Psoas muscle (tissue), 8 donors: Measurements from ENCODE around the gene APC. TPM values are rescaled to one million over a fixed set of nuclear protein-coding genes. Genes with fewer than 3 reads are reported as not detected.

Experiments used
- ATAC-seq, 4 donors: fragments of 200-7000 bp; cut with Tn5 transposase; one replicate each; pipeline ENCODE4 v1.9.1; 2020; ENCODE audit warnings: moderate library complexity in 3 of 4, mild to moderate bottlenecking in 2 of 4
- DNase-seq, 2 donors: peaks; one replicate each; pipeline ENCODE4 v3.0.0-alpha.2; 2020
- H3K27ac ChIP-seq: fragments of 200-600 bp; one replicate; pipeline ENCODE4 v1.8.0; 2022
- H3K27me3 ChIP-seq, 3 donors: fragments of 200-600 bp in 1 of 3; one replicate each; pipeline versions ENCODE4 v1.6.1 to v1.8.0; 2013 to 2022; ENCODE audit warnings: low read length in 2 of 3, mild to moderate bottlenecking in 2 of 3, moderate library complexity in 1 of 3; ENCODE audit not compliant: insufficient read depth in 3 of 3
- H3K36me3 ChIP-seq, 2 donors: fragments of 200-600 bp in 1 of 2; one replicate each; pipeline versions ENCODE4 v1.6.1 to v1.8.0; 2013 to 2022; ENCODE audit warnings: low read depth in 1 of 2, mild to moderate bottlenecking in 1 of 2, moderate library complexity in 1 of 2; ENCODE audit not compliant: insufficient read depth in 1 of 2
- H3K4me1 ChIP-seq: fragments of 200-600 bp; one replicate; pipeline ENCODE4 v1.8.0; 2022
- H3K4me3 ChIP-seq: fragments of 200-600 bp; one replicate; pipeline ENCODE4 v1.8.0; 2022; ENCODE audit warnings: mild to moderate bottlenecking
- H3K9me3 ChIP-seq: fragments of 200-600 bp; one replicate; pipeline ENCODE4 v1.8.0; 2022
- CTCF ChIP-seq: fragments of 200-600 bp; IDR thresholded peaks from one replicate; pipeline ENCODE4 v1.8.0; 2022; ENCODE audit warnings: antibody characterized with exemption
- WGBS, 3 donors: extraction: QIAGEN DNeasy Blood & Tissue Kit; methylation state at CpG; one replicate each; pipeline versions ENCODE4 v1.1.6 to v1.1.7; 2013; 5-methylcytosine and 5-hydroxymethylcytosine counted together
- intact Hi-C, 2 donors: fragments of 100-400 bp; cut with DNase I; formaldehyde crosslinking; loops; one replicate each; pipeline versions ENCODE4 v1.11.0 to v1.14.2; 2022
- polyA plus RNA-seq, 3 donors: library from polyadenylated mRNA; stranded (reverse); fragments of 200-250 nt; gene quantifications; one replicate each; pipeline ENCODE4 v1.2.3, GENCODE V29; 2013
- total RNA-seq, 4 donors: library from RNA; stranded (reverse); fragmentation: NEBNext Ultra II Directional in 2 of 4; extraction: Animal tissue kit (Norgen Biotek cat#: 25700) in 2 of 4; gene quantifications; one replicate each; pipeline versions ENCODE4 v1.2.1 to v1.2.4, GENCODE V29; 2021 to 2023
- donor health status: healthy with polysubstance abuse.
- donor health status: DM: no; HTN: no; CAD: no; lungs with moderate emphysema.
- donor health status: Bipolar disorder and iron deficiency.
- donor health status: healthy.
- donor health status: DM: yes; HTN: yes; CAD: no.
- donor health status: DM: no; HTN: no; CAD: no.
- donor health status: DM: no; HTN: no; CAD: no.
- donor health status: DM: yes; HTN: yes; CAD: no.

APC gene
- total and polyA plus RNA-seq, 7 donors, result 5.2 to 37.0 (median 27.0) TPM

GRCh38 chr5:112870966-112871365 is 133.3 kb downstream of the APC start:
- 61 to 80% (median 63%) methylated on average over 3 of the region's 3 CpGs for WGBS, 3 donors
- no peak for ATAC-seq
- Histone ChIP-seq H3K4me1 (no peaks in the 10 kb centered on the region), H3K36me3 (peaks cover 0 to 80% of the 10 kb centered on the region in 2 donors), H3K4me3 (no peak overlapping the region), H3K9me3 (no peaks in the 10 kb centered on the region), H3K27me3 (no peaks in the 10 kb centered on the region), H3K27ac (no peak overlapping the region)
- no peak for DNase-seq
- no peak for TF ChIP-seq CTCF
- intact Hi-C loops, result no loop called here

GRCh38 chr5:112876362-112876761 is 138.7 kb downstream of the APC start:
- H3K36me3 ChIP-seq, result peaks cover 6 to 79% of the 10 kb centered on the region in 2 donors
- ATAC-seq (no peak), DNase-seq (no peak)
- H3K4me1 ChIP-seq, result peaks cover 4% of the 10 kb centered on the region
- no peak overlapping the region for H3K4me3 ChIP-seq
- no peak overlapping the region for H3K27ac ChIP-seq
- 54 to 59% (median 56%) methylated on average over 2 of the region's 2 CpGs for WGBS, 3 donors
- TF ChIP-seq CTCF, result no peak
- H3K27me3 ChIP-seq, result no peaks in the 10 kb centered on the region
- intact Hi-C loops, result no loop called here
- H3K9me3 ChIP-seq, result no peaks in the 10 kb centered on the region

- H3K36me3 ChIP-seq, result peaks cover 13 to 90% of the 10 kb centered on the region in 2 donors
- peaks cover 4% of the 10 kb centered on the region for H3K4me1 ChIP-seq
- intact Hi-C loops, result loop anchor here in 1 of 2 donors (2.0 kb wide), 1 partner anchor 61 kb away; no protein-coding TSS in a partner anchor
- no peaks in the 10 kb centered on the region for H3K9me3 ChIP-seq
- no peak for TF ChIP-seq CTCF
- H3K4me3 ChIP-seq, result no peak overlapping the region
- WGBS, 3 donors, result 68 to 96% (median 68%) methylated on average over 4 of the region's 4 CpGs
- no peak overlapping the region for H3K27ac ChIP-seq
- DNase-seq (no peak), ATAC-seq (no peak)
- H3K27me3 ChIP-seq, result no peaks in the 10 kb centered on the region
These were observed 140.4 kb downstream of the APC start for GRCh38 chr5:112878101-112878500.

- peaks cover 19 to 93% of the 10 kb centered on the region in 2 donors for H3K36me3 ChIP-seq
- DNase-seq (no peak), ATAC-seq (no peak)
- H3K4me3 ChIP-seq, result no peak overlapping the region
- peaks cover 4% of the 10 kb centered on the region for H3K4me1 ChIP-seq
- intact Hi-C loops, result loop anchor here in 1 of 2 donors (2.0 kb wide), 1 partner anchor 60 kb away; no protein-coding TSS in a partner anchor
- no peak overlapping the region for H3K27ac ChIP-seq
- no peaks in the 10 kb centered on the region for H3K9me3 ChIP-seq
- TF ChIP-seq CTCF, result no peak
- H3K27me3 ChIP-seq, result no peaks in the 10 kb centered on the region
- WGBS, 3 donors, result 85 to 87% (median 86%) methylated on average over 4 of the region's 4 CpGs
These were observed 141.1 kb downstream of the APC start for GRCh38 chr5:112878760-112879159.
